Chondrocyte (in vitro differentiated cells): ENCODE results near the gene DYNLL1. TPM values are rescaled to one million over a fixed set of nuclear protein-coding genes. Genes with fewer than 3 reads are reported as not detected.

Experiments
- DNase-seq: peaks from one replicate; pipeline ENCODE4 v3.0.0; 2021; ENCODE audit warnings: mixed read lengths, low spot score
- H3K27ac Mint-ChIP-seq: one replicate; pipeline ENCODE4 v1.8.0; 2021; ENCODE audit warnings: mild to moderate bottlenecking, moderate library complexity, mixed read lengths; ENCODE audit not compliant: unreplicated experiment
- H3K27me3 Mint-ChIP-seq: 2 replicates; pipeline ENCODE4 v1.8.0; 2021; ENCODE audit warnings: low read depth, mixed read lengths
- H3K36me3 Mint-ChIP-seq: 2 replicates; pipeline ENCODE4 v1.8.0; 2021; ENCODE audit warnings: low read depth, mixed read lengths
- H3K4me1 Mint-ChIP-seq: 2 replicates; pipeline ENCODE4 v1.8.0; 2021; ENCODE audit warnings: low read depth, mild to moderate bottlenecking, mixed read lengths
- H3K4me3 Mint-ChIP-seq: one replicate; pipeline ENCODE4 v1.8.0; 2021; ENCODE audit warnings: mild to moderate bottlenecking, moderate library complexity, mixed read lengths; ENCODE audit not compliant: unreplicated experiment
- H3K9me3 Mint-ChIP-seq: 2 replicates; pipeline ENCODE4 v1.8.0; 2021; ENCODE audit warnings: low read depth, mixed read lengths
- CTCF ChIP-seq: fragments of 200-600 bp; sonication (generic); IDR thresholded peaks from 2 replicates; pipeline ENCODE4 v1.5.0; 2021; ENCODE audit warnings: antibody characterized with exemption, mild to moderate bottlenecking, moderate library complexity
- total RNA-seq: library from RNA; stranded (reverse); gene quantifications from 3 replicates; pipeline ENCODE4 v1.2.1, GENCODE V29; 2021

Gene DYNLL1
- total RNA-seq, 1 donor from 2014 or later: 322 TPM

GRCh38 chr12:120498870-120499515, 3.1 kb downstream of the DYNLL1 start:
- H3K27ac Mint-ChIP-seq: peak overlapping the region; percentile 37
- TF ChIP-seq CTCF: no peak
- peaks cover 38% of the 10 kb centered on the region for H3K4me1 Mint-ChIP-seq
- H3K36me3 Mint-ChIP-seq: peaks cover 14% of the 10 kb centered on the region
- no peaks in the 10 kb centered on the region for H3K27me3 Mint-ChIP-seq
- H3K4me3 Mint-ChIP-seq: no peak overlapping the region
- DNase-seq: no peak
- no peaks in the 10 kb centered on the region for H3K9me3 Mint-ChIP-seq

GRCh38 chr12:120500581-120500980, 4.7 kb downstream of the DYNLL1 start:
- peak overlapping the region; percentile 85 for H3K27ac Mint-ChIP-seq
- H3K4me3 Mint-ChIP-seq: no peak overlapping the region
- H3K4me1 Mint-ChIP-seq: peaks cover 30% of the 10 kb centered on the region
- no peak for DNase-seq
- H3K9me3 Mint-ChIP-seq: no peaks in the 10 kb centered on the region
- H3K27me3 Mint-ChIP-seq: no peaks in the 10 kb centered on the region
- no peak for TF ChIP-seq CTCF
- H3K36me3 Mint-ChIP-seq: peaks cover 15% of the 10 kb centered on the region

GRCh38 chr12:120504587-120504986, 8.7 kb downstream of the DYNLL1 start:
- TF ChIP-seq CTCF: no peak
- no peak overlapping the region for H3K27ac Mint-ChIP-seq
- H3K4me3 Mint-ChIP-seq: no peak overlapping the region
- H3K36me3 Mint-ChIP-seq: peaks cover 17% of the 10 kb centered on the region
- H3K4me1 Mint-ChIP-seq: peaks cover 7% of the 10 kb centered on the region
- no peaks in the 10 kb centered on the region for H3K9me3 Mint-ChIP-seq
- no peak for DNase-seq
- no peaks in the 10 kb centered on the region for H3K27me3 Mint-ChIP-seq

GRCh38 chr12:120508537-120508936, 12.6 kb downstream of the DYNLL1 start:
- Mint-ChIP-seq H3K9me3 (no peaks in the 10 kb centered on the region), H3K4me1 (no peaks in the 10 kb centered on the region), H3K27ac (no peak overlapping the region), H3K4me3 (no peak overlapping the region), H3K27me3 (no peaks in the 10 kb centered on the region), H3K36me3 (peaks cover 17% of the 10 kb centered on the region)
- TF ChIP-seq CTCF: no peak
- no peak for DNase-seq

GRCh38 chr12:120514002-120514401, 18.1 kb downstream of the DYNLL1 start:
- H3K27me3 Mint-ChIP-seq: no peaks in the 10 kb centered on the region
- no peak for TF ChIP-seq CTCF
- DNase-seq: no peak
- no peaks in the 10 kb centered on the region for H3K4me1 Mint-ChIP-seq
- no peak overlapping the region for H3K4me3 Mint-ChIP-seq
- peaks cover 14% of the 10 kb centered on the region for H3K36me3 Mint-ChIP-seq
- H3K27ac Mint-ChIP-seq: no peak overlapping the region
- no peaks in the 10 kb centered on the region for H3K9me3 Mint-ChIP-seq
